Suprapubic skin (tissue), 4 donors: ENCODE results near the gene FAM3A. TPM values are rescaled to one million over a fixed set of nuclear protein-coding genes. Genes with fewer than 3 reads are reported as not detected.

Experiments used
- DNase-seq, 2 donors: peaks; one replicate each; pipeline ENCODE4 v3.0.0-alpha.2; 2019; ENCODE audit warnings: low spot score in 2 of 2
- H3K27ac ChIP-seq: fragments of 200-600 bp; sonication (generic); one replicate; pipeline ENCODE4 v1.5.1; 2019
- H3K27me3 ChIP-seq: fragments of 200-600 bp; sonication (generic); one replicate; pipeline ENCODE4 v1.5.1; 2019
- H3K36me3 ChIP-seq: fragments of 200-600 bp; sonication (generic); one replicate; pipeline ENCODE4 v1.5.1; 2019
- H3K4me1 ChIP-seq: fragments of 200-600 bp; sonication (generic); one replicate; pipeline ENCODE4 v1.5.1; 2019
- H3K4me3 ChIP-seq: fragments of 200-600 bp; sonication (generic); one replicate; pipeline ENCODE4 v1.5.1; 2019; ENCODE audit warnings: mild to moderate bottlenecking
- H3K9me3 ChIP-seq: fragments of 200-600 bp; sonication (generic); one replicate; pipeline ENCODE4 v1.5.1; 2019
- CTCF ChIP-seq, 2 donors: fragments of 200-600 bp in 1 of 2; fragments of 450-650 bp in 1 of 2; sonication (generic) in 1 of 2; IDR thresholded peaks; one replicate each; pipeline ENCODE4 v1.5.1; 2016 to 2019; ENCODE audit warnings: antibody characterized with exemption in 2 of 2, mild to moderate bottlenecking in 1 of 2, moderate library complexity in 1 of 2
- EP300 ChIP-seq: sonication (generic); formaldehyde crosslinking; IDR thresholded peaks from one replicate; pipeline ENCODE4 v1.6.1; 2017; ENCODE audit warnings: antibody characterized with exemption
- POLR2A ChIP-seq, 2 donors: fragments of 450-650 bp; IDR thresholded peaks; one replicate each; pipeline ENCODE4 v1.6.1; 2017; ENCODE audit warnings: antibody characterized with exemption in 2 of 2, mild to moderate bottlenecking in 2 of 2, moderate library complexity in 2 of 2
- POLR2AphosphoS5 ChIP-seq, 3 donors: sonication (generic); formaldehyde crosslinking; IDR thresholded peaks; one replicate each; pipeline ENCODE4 v1.6.1; 2017; ENCODE audit warnings: antibody characterized with exemption in 3 of 3
- WGBS: methylation state at CpG from one replicate; pipeline ENCODE4 v1.1.5; 2018; 5-methylcytosine and 5-hydroxymethylcytosine counted together
- total RNA-seq, 4 donors: library from RNA; depleted of rRNA; stranded (reverse); fragments of >200 nt; gene quantifications; one replicate each; pipeline ENCODE4 v1.1.0, GENCODE V29; 2016

FAM3A gene
- total RNA-seq, 4 donors from 2014 or later: 33.5 to 40.6 (median 36.6) TPM

- Histone ChIP-seq H3K27ac (no peak overlapping the region), H3K27me3 (no peaks in the 10 kb centered on the region), H3K4me3 (peak overlapping the region; percentile 62), H3K9me3 (no peaks in the 10 kb centered on the region), H3K4me1 (peaks cover 20% of the 10 kb centered on the region), H3K36me3 (peaks cover 28% of the 10 kb centered on the region)
- TF ChIP-seq POLR2A (IDR thresholded peaks at IDR 0.05) (no peak), POLR2AphosphoS5 (IDR thresholded peaks at IDR 0.05) (no peak), EP300 (no peak), CTCF (IDR thresholded peaks at IDR 0.05) (no peak)
- 59% methylated on average over 8 of the region's 14 CpGs for WGBS
- DNase-seq: no peak
Observed at GRCh38 chrX:154459832-154460231, 56.2 kb downstream of the FAM3A start.

- Histone ChIP-seq H3K9me3 (no peaks in the 10 kb centered on the region), H3K27me3 (no peaks in the 10 kb centered on the region), H3K36me3 (peaks cover 22% of the 10 kb centered on the region), H3K4me1 (peaks cover 20% of the 10 kb centered on the region), H3K4me3 (peak overlapping the region; percentile 62), H3K27ac (no peak overlapping the region)
- TF ChIP-seq POLR2AphosphoS5 (IDR thresholded peaks at IDR 0.05): no peak
- no peak for TF ChIP-seq EP300
- no peak for TF ChIP-seq CTCF (IDR thresholded peaks at IDR 0.05)
- TF ChIP-seq POLR2A (IDR thresholded peaks at IDR 0.05): no peak
- 32% methylated on average over 8 of the region's 15 CpGs for WGBS
- no peak for DNase-seq
Observed at GRCh38 chrX:154458954-154459778, 56.9 kb downstream of the FAM3A start.

GRCh38 chrX:154458116-154458953 lies 57.7 kb downstream of the FAM3A start, which contains the start of gene PLXNA3:
TSS of gene PLXNA3 (plus strand) at chrX:154458281. CDS start at chrX:154460184, 1,903 bp downstream.
- no peak for TF ChIP-seq EP300
- peak in 1 of 2 donors; percentile 71 for TF ChIP-seq POLR2A (IDR thresholded peaks at IDR 0.05)
- H3K9me3 ChIP-seq: no peaks in the 10 kb centered on the region
- H3K36me3 ChIP-seq: peaks cover 15% of the 10 kb centered on the region
- no peak for DNase-seq
- H3K27me3 ChIP-seq: no peaks in the 10 kb centered on the region
- peak within 1 kb of the TSS; percentile 62 for H3K4me3 ChIP-seq
- WGBS: 52% methylated on average over 43 of the region's 88 CpGs
- peaks cover 20% of the 10 kb centered on the region for H3K4me1 ChIP-seq
- H3K27ac ChIP-seq: peak within 1 kb of the TSS; percentile 34

GRCh38 chrX:154457491-154458115 lies 58.4 kb downstream of the FAM3A start:
- no peaks in the 10 kb centered on the region for H3K27me3 ChIP-seq
- peaks cover 13% of the 10 kb centered on the region for H3K36me3 ChIP-seq
- no peak for TF ChIP-seq EP300
- no peak for TF ChIP-seq POLR2A (IDR thresholded peaks at IDR 0.05)
- H3K4me1 ChIP-seq: peaks cover 20% of the 10 kb centered on the region
- 34% methylated on average over 36 of the region's 65 CpGs for WGBS
- H3K4me3 ChIP-seq: peak overlapping the region; percentile 62
- peak overlapping the region; percentile 34 for H3K27ac ChIP-seq
- no peaks in the 10 kb centered on the region for H3K9me3 ChIP-seq
- DNase-seq: no peak

Other genes starting within 250 kb of the FAM3A start
- gene TEX28, start 221.1 kb downstream of the FAM3A start, total RNA-seq: 1 to 10 TPM in 1 of 4 donors, not detected in 3; 3.3 TPM
- under 1 TPM in 3 of 4 donors, not detected in 1; 0.24 to 0.51 (median 0.34) TPM for gene TKTL1, start 220.4 kb downstream of the FAM3A start, total RNA-seq
- gene FLNA, start 141.6 kb downstream of the FAM3A start, total RNA-seq: 100 to 1,000 TPM; 374 to 402 (median 386) TPM
- gene EMD, start 136.9 kb downstream of the FAM3A start, total RNA-seq: 10 to 100 TPM; 34.4 to 57.0 (median 53.0) TPM
- 1,000 to 10,000 TPM; 3,684 to 7,390 (median 6,600) TPM for gene RPL10, start 117.9 kb downstream of the FAM3A start, total RNA-seq
- gene DNASE1L1, start 107.0 kb downstream of the FAM3A start, total RNA-seq: 10 to 100 TPM; 14.6 to 30.7 (median 21.2) TPM
- 100 to 1,000 TPM in 1 of 4 donors, 10 to 100 TPM in 3; 37.7 to 122 (median 47.8) TPM for gene TAFAZZIN, start 104.7 kb downstream of the FAM3A start, total RNA-seq
- 10 to 100 TPM; 47.0 to 64.4 (median 60.0) TPM for gene ATP6AP1, start 87.6 kb downstream of the FAM3A start, total RNA-seq
- 100 to 1,000 TPM in 1 of 4 donors, 10 to 100 TPM in 3; 64.9 to 115 (median 73.6) TPM for gene GDI1, start 79.1 kb downstream of the FAM3A start, total RNA-seq
- 10 to 100 TPM; 16.2 to 31.5 (median 23.3) TPM for gene FAM50A, start 72.1 kb downstream of the FAM3A start, total RNA-seq
- 10 to 100 TPM; 12.0 to 52.0 (median 29.6) TPM for gene PLXNA3, start 58.0 kb downstream of the FAM3A start, total RNA-seq
- gene LAGE3, start 37.0 kb downstream of the FAM3A start, total RNA-seq: 10 to 100 TPM in 3 of 4 donors, 1 to 10 TPM in 1; 8.0 to 44.4 (median 28.6) TPM
- gene UBL4A, start 29.6 kb downstream of the FAM3A start, total RNA-seq: 10 to 100 TPM; 25.8 to 50.5 (median 46.4) TPM
- 10 to 100 TPM; 16.5 to 45.0 (median 38.8) TPM for gene SLC10A3, start 25.6 kb downstream of the FAM3A start, total RNA-seq
- gene G6PD, start 30.6 kb upstream of the FAM3A start, total RNA-seq: 10 to 100 TPM; 22.6 to 60.4 (median 42.0) TPM
- 10 to 100 TPM; 13.1 to 18.3 (median 15.3) TPM for gene IKBKG, start 31.4 kb upstream of the FAM3A start, total RNA-seq
- not detected for gene CTAG1A, start 68.9 kb upstream of the FAM3A start, total RNA-seq
- not detected for gene CTAG1B, start 103.0 kb upstream of the FAM3A start, total RNA-seq
- gene CTAG2, start 137.3 kb upstream of the FAM3A start, total RNA-seq: not detected
- gene GAB3, start 234.8 kb upstream of the FAM3A start, total RNA-seq: 1 to 10 TPM in 2 of 4 donors, under 1 TPM in 2; 0.65 to 2.7 (median 1.6) TPM
- gene DKC1, start 246.6 kb upstream of the FAM3A start, total RNA-seq: 10 to 100 TPM; 38.1 to 60.6 (median 42.9) TPM